ENCODE results near the gene DOCK1.

Gene DOCK1

GRCh38 chr10:126955396-126955795 is 50.2 kb downstream of the DOCK1 start:
- no peak for DNase-seq
- ATAC-seq = no peak

DNA sequence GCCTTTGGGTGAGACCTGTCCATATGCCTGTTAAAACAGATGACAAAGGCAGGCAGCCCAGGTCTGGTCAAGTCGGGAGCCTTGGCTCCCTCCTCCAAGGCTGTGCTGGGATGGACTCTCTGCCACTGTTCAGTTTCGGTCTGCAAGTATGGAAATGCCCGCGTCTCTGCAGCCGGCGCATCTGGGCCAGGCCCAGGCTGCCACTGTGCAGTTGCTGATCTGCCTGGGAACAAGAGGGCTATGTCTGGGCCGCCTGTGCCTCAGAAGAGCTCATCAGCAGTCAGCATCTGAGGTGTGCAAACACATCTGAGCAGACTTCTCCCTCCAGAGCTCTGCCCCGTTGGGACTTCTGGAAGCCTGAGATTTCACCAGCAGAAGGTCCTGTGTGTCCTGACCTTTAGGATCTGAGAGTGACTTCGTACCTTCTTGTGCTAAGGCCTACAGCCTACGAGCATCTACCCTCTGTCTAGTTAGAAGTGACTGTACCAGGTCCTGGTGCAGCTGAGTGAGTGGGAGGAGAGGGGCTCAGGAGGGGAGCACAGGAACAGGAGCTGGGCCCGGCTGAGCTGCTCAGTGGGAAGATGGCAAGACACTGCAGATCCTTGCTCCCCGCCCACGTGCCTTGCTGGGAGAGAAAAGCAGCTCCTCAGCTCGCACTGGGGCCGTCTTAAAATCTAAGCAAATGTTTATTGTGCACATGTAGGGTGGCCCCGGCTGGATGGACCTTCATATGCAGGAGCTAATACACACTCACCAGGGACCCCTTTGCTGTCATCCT is 50.9 kb downstream of the DOCK1 start:
- no peak for ATAC-seq
- DNase-seq = no peak

DNA sequence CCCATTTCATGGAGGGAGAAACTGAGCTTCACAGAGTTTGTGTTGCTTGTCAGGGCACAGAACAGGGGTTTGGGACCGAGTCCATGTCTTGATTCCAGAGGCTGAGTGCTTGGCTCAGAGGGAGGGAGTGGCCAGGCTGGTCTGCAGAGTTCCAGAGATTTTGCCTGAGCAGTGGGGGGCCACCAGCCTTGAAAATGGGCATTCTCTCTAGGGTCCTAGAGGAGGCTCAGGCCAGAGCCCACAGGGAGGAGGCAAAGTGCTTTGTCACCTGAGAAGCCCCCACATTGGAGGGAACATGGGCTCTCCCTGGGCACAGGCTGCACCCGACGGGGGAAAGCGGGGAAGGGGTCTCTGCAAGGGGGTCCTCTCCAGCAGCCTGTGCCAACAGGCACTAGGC is 51.5 kb downstream of the DOCK1 start:
- DNase-seq (no peak), ATAC-seq (no peak)

GRCh38 chr10:126957111-126957510 is 51.9 kb downstream of the DOCK1 start:
- no peak for DNase-seq
- ATAC-seq = no peak

GRCh38 chr10:126959431-126959830 is 54.2 kb downstream of the DOCK1 start:
- no peak for ATAC-seq
- no peak for DNase-seq

DNA sequence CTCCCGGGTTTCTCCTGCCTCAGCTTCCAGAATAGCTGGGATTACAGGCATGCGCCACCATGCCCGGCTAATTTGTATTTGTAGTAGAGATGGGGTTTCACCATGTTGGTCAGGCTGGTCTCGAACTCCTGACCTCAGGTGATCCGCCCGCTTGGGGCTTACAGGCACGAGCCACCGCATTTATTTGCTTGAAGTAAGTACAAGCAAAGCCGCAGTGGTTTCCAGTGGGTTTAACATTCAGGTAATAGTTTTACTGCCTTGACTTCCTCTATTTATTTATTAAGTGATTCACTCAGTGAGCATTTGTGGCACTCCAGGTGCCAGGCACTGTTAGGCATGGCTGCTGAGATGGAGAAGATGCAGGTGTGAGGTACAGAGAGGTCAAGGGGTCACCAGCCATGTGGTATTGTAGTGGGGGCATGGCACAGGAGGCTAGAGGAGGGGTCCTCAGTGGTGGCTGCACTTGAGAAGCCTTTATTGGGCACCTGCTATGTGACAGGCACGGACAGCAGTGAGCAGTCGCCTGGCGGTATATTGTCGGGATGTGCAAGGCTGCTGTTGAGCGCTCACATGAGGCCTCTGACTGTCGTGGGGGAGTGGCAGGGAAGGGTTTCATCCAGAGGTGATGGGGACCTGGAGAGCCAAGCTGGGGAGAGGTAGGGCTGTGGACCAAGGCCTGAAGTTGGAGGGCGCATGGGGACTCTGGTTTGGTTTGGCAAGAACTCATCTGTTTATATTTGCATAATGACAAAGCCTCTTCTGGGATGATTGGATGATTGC is 54.9 kb downstream of the DOCK1 start:
- no peak for DNase-seq
- no peak for ATAC-seq

DNA sequence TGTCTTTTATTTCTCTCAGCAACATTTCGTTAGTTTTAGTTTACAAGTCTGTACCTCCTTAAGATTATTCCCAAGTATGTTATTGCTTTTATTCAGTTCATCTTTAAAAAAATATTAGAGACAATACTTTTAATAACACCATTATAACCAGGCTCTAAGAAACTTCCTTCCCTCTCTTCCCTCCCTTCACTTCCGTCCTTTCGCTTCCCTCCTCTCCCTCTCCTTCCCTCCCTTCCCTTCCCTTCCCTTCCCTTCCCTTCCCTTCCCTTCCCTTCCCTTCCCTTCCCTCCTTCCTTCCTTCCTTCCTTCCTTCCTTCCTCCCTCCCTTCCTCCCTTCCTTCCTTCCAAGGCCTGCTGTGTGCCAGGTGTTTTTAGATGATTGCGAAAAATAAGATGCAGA is 58.1 kb downstream of the DOCK1 start:
- no peak for DNase-seq
- ATAC-seq = no peak

DNA sequence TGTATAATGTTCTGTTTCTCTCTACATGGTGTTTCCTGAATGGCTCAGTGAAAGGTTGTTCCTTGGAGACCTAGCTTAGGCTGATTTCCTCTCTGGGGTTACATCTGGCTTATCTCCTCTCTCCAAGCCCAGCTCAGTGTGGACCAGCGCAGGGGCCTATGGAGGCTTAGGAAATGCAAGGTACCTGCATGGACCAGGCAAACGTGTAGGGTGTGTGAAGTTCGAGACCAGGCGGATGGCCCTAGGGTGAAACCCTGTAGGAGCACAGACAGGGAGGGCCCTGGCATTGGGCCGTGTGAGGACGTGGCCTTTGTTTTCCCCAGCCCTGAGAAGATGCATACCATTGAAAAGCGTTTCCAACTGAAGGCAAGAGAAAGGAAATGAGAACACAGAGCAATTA is 59.0 kb downstream of the DOCK1 start:
- DNase-seq (no peak), ATAC-seq (no peak)

DNA sequence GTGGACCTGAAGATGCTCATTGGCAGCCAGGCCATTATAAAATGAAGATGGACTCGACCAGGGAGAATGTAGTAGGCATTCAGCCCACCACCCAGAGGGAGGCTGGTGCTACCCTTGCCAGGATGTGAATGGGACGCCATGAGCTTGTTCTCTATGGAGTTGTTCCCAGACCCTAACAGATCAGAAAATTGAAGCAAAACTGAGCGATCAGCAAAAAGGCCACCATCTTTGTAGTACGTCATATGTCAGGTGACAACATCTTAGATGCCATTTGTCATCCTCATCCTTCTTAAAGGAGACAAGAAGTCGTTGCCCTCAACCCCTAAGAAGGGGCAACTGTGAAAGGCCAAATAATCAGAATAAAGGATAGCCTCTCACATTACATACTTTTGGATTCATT is 61.7 kb downstream of the DOCK1 start:
- ATAC-seq = no peak
- no peak for DNase-seq

GRCh38 chr10:126969310-126969709 is 64.1 kb downstream of the DOCK1 start:
- ATAC-seq = no peak
- no peak for DNase-seq

DNA sequence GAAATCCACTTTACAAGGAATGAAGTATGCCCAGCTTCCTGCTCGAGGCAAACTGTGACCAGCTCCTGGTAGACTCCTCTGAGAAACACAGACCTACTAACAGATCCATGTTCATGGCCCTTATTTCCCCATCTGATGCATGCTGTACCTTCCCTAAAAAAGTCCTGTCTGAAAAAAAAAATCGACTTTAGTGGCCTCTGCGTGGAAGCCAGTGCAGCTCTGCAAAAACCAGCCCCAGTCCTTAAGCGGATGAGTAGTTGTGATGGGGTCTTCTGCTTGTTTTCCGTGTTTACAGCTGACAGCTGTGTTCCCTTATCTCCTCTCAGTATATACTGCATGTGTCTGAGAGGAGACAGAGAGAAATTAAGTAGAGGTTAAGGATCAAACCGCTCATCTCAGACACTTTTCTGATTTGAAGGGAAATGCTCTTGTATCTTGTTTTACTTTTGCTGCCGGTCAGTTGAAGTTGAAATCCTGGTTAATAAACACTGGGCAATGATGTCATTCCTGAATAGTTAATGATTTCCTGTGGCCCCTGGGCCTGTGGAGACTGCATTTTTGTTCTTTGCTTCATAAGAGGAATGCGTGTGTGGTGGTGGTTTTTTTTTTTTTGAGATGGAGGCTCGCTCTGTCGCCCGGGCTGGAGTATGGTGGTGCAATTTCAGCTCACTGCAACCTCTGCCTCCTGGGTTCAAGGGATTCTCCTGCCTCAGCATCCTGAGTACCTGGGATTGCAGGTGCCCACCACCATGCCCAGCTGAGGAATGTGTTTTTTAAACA is 67.6 kb downstream of the DOCK1 start:
- DNase-seq (no peak), ATAC-seq (no peak)

DNA sequence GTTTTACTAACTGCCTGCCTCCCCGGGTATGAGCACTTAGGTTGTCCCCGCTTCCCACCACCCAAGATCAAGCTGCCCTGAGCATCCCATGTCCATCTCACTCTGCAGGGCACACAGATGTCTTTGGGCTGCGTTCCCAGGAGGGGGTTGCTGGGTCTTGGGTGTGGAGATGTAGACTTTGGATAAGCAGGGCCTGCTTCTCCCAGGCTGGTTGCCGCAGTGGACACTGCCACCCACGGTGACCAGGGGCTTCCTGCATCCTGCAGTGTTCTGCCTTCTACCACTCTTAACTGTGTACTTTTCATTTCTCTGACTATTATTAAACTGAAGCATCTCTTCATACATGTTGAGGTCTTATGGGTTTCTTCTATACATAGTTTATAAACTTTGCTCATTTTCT is 70.0 kb downstream of the DOCK1 start:
- ATAC-seq (no peak), DNase-seq (no peak)

DNA sequence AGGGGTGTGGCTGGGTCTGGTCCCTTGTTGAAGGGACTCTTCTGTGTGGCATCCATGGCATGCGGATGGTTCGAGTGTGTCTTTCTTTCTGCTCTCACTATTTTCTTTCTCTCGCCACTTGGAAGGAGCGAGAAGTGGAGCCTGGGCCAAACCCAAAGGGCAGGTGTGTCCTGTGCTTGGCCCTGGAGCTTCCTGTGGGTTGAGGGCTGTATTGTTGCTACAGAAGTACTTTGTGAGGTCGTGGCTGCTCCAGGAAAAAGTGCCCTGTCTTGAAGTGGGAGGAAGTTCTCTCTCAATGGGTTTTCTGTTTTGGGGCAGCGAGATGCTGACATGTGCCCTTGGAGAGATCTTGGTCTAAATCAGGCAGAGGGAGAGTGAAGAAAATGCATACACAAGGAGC is 72.0 kb downstream of the DOCK1 start:
- no peak for ATAC-seq

DNA sequence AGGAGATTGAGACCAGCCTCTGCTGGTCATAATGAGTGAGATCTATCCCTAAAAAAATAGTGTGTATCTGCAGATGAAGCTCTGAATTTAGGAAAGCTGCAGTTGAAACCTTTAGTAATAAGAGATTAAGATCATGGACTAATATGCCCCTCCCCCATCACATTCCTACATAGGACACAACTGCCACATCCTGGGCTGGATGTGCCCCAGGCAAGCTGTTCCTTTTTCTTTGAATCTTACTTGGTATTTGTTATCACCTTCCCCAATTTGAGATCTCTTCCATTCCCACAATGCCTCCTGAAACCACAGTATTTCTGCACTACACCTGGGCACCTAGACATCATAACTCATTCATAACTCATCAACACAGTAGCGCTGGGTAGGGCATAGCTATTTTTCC is 74.1 kb downstream of the DOCK1 start:
- ATAC-seq (no peak), DNase-seq (no peak)

More for the DNA sequence above, 72.0 kb downstream of the DOCK1 start:
- no peak for DNase-seq

DNA sequence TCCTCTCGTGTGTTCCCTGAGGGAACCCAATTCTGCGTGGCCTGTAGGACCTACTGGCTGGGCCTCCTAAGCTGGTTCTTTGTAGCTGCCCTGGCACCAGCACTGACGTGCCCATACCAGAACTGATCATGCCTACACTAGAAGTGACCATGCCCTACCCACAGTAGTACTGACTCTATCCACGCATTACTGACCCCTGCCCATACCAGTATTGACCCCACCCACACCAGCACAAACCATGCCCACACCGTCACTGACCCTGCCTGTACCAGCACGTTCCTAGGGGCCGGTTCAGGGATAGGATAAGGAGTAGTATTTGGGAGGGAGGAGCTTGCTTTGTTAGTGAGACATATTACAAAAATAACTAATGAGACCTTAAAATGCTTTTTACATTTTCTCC is 88.0 kb downstream of the DOCK1 start:
- DNase-seq (no peak), ATAC-seq (no peak)

DNA sequence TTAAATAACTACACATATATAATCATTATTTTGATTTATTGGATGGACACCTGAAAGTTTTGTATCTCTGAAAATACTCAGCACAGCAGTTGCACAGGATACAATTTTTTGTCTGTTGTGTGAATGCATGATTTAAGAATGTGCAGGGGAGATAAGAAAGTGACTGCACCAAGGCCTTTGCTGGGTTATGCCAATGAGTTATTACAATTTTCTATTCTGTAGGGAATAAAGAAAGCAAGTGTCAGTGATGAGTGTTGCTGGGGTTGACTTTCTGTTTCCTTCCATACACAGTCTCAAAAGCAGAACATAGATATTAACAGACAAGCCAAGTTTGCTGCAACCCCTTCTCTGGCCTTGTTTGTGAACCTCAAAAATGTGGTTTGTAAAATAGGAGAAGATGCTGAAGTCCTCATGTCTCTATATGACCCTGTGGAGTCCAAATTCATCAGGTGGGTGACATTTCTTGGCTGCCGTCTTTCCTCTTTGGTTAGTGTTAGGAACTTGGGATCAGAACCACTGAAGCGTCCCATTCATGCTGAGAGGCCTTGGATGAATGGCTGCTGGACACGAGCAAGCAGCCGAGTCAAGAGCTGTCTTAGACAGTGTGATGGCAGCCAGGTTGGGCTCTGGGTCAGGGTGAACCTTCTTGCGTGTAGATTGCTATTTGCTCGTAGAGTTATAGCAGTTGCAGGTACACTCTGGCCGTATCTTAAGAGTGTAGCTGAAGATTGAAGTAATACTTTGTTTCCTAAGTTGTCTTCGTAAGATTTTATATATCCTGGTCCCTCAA is 92.8 kb downstream of the DOCK1 start:
- DNase-seq (no peak), ATAC-seq (no peak)

DNA sequence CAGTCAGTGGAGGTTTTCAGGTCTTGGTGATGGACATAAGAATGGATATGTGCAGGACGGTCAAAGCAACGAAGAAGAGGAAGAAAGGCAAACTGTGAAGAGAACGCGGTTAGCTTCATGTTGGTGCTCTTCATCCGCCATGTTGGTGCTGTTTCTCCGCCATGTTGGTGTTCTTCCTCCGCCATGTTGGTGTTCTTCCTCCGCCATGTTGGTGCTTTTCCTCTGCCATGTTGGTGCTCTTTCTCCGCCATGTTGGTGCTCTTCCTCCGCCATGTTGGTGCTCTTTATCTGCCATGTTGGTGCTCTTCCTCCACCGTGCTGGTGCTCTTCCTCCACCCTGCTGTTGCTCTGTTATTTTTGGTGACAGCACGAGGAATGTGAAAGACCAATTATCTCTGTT is 95.4 kb downstream of the DOCK1 start:
- DNase-seq (no peak), ATAC-seq (no peak)

DNA sequence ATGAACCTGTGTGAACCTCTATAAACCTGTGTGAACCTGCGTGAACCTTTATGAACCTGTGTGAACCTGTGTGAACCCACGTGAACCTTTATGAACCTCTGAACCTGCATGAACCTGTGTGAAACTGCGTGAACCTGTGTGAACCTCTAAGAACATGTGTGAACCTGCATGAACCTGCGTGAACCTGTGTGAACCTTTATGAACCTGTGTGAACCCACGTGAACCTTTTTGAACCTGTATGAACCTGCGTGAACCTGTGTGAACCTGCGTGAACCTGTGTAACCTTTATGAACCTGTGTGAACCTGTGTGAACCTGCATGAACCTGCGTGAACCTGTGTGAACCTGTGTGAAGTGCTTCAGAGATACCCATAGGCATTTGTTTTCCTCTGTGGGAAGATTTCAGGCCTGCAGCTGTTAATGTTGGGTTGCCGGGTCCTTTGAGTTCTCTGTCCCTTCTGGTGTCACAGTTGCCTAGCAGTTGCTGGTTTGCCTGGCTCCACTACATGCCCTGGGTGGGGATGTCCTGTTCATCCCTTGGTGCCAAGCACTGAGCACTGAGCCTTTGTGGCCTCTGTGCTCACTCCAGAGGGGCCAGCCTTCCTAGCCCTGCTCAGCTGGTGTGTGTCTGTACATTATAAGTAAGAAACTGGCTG is 97.9 kb downstream of the DOCK1 start:
- ATAC-seq (no peak), DNase-seq (no peak)

- ATAC-seq = no peak
Observed at GRCh38 chr10:127006453-127006852, 101.2 kb downstream of the DOCK1 start.

GRCh38 chr10:127009366-127009765 is 104.1 kb downstream of the DOCK1 start:
- ATAC-seq (no peak), DNase-seq (no peak)

More at GRCh38 chr10:127006453-127006852, 101.2 kb downstream of the DOCK1 start:
- no peak for DNase-seq

GRCh38 chr10:127011174-127011573 is 105.9 kb downstream of the DOCK1 start:
- DNase-seq = no peak

More at GRCh38 chr10:127011174-127011573, 105.9 kb downstream of the DOCK1 start:
- no peak for ATAC-seq
